Measurements from ENCODE around the gene MMP24OS.

The MMP24OS gene

DNA sequence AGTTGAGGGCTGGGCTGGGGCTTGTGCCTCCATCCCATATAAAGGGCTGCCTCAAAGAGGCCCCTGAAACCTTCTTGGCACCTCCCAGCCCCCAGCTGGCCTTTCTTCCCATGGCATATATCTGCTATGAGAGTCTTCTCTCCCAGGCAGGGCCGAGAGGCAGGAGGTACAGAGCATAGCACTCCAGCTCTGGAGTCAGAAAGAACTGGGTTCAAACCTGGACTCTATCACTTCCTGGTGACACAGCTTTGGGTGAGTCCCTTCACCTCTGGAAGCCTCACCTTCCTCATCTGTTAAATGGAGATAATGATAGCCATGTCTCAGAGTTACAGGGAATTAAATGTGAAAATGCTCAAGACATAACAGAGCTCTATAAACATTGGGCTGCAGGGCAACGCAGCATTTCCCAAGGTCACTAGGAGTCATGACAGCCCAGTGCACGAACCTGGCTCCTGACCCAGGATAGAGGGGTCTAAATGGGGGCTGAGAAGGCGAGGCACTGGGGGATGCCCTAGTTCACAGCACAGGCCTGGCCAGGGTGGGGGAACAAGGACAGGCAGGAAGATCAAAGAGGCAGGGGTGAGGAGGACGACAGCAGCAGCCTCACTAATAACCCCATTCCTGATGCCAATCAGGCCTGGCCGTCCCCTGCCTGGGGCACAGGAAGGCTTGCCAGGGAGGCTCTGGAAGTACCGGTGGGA is 12.4 kb upstream of the MMP24OS start:
- DNase-seq: no peak

GRCh38 chr20:35288325-35289060 is 10.6 kb upstream of the MMP24OS start:
- DNase-seq: no peak

- DNase-seq: no peak
Observed at GRCh38 chr20:35287509-35288324, 9.8 kb upstream of the MMP24OS start.

DNA sequence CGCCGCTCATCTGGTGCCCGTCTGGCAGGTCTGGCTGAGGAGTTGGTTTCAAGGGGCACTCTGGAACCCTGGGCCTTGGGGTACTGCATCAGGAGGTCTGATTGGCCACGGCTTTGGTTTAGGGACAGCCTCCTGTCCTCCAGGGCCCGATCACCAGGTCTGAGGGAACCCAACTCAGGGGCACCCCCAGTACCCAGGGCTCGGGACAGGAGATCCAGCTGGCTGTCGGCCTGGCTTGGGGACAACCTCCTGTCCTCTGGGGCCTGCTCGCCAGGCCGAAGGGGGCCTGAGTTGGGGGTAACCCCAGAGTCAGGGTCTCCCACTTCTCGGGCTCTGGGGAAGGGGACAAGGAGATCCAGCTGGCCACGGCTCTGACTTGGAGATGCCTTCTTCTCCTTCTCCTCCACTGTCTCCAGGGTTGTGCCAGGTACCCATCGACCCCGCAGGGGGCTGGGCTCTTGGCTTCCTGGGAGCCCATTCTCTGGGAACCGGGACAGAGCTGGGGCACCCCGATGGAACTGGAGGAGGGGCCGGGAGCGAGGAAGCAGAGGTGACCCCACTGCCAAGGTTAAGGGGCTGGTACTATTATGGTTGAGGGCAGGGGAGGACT is 9.1 kb upstream of the MMP24OS start:
- DNase-seq: no peak

DNA sequence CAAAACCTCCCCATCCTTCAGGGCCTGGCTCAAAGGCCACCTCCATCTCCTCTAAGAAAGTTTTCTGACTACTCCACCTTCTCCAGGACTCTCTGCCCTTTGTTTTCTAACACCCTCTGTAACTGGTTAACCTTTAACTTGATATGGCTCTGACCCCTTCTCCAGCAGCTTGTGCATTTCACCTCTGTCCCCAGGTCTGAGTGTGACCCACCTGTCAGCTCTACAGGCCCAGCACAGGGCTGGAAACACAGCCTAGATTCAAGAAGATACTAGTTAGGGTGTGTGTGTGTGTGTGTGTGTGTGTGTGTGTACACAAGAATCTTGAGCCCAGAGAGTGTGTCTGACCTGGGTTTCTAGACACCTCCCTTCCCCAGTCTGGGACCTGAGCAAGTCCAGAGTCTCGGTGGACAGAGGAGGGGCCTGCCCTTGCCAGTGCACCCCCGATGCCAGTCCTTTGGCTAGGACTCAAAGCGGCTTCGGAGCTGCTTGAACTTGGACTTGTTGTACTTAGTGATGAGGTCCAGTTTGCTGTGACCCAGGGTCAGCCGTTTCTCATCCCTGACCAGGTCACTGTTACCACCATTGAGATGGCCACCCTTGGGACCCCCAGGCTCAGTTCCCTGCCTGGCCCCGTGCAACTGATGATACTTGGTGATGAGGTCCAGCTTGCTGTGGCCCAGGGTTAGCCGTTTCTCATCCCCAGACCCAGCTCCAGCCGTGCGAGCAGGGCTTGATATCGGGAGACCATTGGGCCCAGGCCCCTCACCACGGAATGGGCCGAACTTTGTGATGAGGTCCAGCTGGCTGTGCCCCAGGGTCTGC is 8.4 kb upstream of the MMP24OS start:
- DNase-seq: no peak

- DNase-seq: no peak
Observed at GRCh38 chr20:35285806-35286076, 7.8 kb upstream of the MMP24OS start.

- no peak for DNase-seq
Observed at GRCh38 chr20:35284992-35285805, 7.3 kb upstream of the MMP24OS start.

GRCh38 chr20:35284267-35284991 is 6.5 kb upstream of the MMP24OS start, which contains the start of gene EIF6:
TSS of gene EIF6 (minus strand) at chr20:35284772. CDS start at chr20:35284487, 285 bp downstream.
- DNase-seq: peak; percentile 75 to 79

- peak; percentile 39 to 46 for DNase-seq
Observed at GRCh38 chr20:35283441-35284266, 5.7 kb upstream of the MMP24OS start.

DNA sequence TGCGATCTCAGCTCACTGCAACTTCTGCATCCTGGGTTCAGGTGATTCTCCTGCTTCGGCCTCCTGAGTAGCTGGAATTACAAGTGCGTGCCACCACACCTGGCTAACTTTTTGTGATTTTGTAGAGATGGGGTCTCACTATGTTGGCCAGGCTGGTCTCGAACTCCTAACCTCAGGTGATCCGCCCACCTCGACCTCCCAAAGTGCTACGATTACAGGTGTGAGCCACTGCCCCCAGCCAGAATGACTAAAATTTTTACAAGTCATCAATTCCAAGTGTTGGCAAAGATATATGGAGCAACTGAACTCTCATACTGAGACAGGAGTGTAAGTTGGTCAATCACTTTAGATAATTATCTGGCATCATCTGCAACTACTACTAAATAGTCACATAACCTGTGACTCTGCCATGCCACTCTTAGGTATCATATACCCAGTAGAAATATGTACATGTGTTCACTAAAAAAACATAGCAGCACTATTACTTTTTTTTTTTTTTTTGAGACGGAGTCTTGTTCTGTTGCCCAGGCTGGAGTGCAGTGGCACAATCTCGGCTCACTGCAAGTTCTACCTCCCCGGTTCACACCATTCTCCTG is 3.7 kb upstream of the MMP24OS start:
- no peak for DNase-seq

DNA sequence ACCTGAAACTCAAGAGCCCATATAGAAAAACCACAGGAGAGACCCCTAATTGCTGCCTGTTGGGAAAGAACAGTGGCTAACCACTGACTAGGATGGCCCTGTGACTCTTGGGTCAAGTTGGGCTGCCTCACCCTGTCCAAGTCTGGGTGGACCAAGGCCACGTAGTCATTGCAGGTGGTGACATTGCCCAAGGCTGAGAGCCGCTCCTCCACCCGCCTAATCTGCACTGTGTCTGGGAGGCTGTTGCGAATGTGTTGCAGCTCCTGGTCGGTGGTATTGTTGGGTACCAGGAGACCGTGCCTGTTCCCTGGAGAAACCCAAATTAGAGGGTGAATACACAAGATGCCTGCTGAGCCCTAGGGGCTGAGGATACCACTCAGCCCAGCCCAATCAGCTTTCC is 2.6 kb upstream of the MMP24OS start:
- DNase-seq: no peak

DNA sequence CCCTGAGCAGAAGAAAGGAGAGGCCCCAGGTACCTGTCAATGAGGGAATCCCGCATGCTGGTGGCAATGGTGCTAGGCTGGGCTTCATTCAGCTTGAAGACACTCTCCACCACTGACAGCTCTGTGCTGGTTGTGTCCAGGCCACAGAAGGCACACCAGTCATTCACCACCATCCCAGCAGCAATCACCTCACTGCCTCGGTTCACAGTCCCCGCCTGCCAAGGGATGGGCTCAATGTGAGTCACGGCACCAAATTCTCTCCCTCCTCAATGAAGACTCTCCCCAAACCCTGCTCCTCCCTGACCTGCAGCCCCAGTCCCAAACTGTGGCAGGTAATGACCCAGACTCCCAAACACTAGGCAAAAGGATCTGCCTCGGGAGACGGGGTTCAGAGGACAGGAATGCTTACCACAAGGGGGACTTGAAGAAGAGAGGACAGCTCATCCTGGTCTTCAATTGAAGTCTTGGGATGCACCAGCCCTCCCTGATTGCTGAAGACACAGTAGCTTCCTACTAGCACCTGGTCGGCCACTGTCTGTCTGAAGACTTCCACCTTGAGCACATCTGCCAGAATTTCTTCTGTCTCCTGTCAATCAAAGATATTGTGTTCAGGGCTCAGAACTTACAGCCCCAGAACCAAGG is 1.7 kb upstream of the MMP24OS start:
- DNase-seq: no peak

DNA sequence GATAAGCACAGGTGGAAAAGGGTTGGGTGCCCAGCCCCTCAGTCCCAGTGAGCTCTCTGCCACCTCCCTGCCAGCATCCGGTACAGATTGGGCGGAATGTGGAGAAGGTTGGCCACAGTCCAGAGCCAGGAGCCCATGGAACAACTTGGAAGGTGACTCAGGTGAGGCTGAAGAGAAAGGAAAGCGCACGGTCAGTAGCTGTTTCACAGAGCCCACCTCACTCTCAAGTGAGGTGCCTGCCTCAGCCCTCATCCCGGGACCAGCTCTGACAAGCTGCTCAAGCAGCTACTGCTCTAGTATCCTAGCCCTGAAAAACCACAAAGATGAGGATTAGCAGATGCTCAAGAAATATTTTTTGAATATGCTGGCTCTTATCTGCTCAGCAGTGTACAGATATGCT is 1.1 kb upstream of the MMP24OS start:
- DNase-seq: no peak

- DNase-seq: no peak
Observed at GRCh38 chr20:35277127-35277526, 795 bp downstream of the MMP24OS start.

DNA sequence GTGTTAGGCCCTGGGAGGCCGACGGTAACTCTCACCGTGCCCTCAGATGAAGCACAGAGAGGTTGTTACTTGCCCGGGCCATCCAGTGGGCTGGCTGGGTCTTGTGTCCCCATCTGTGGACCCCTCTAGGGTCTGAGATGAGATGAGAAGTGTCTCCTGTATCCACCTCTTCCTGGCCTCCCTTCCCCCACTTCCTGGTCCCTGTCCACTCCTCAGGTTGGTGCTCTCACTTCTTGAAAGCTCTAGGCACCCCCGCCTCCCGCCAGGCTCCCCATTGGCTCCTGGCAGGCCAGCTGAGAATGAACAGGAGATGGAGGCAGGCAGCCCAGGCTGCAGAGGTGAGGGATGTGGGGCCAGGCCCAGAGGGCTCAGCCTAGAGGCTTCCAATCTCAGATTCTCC is 1.5 kb downstream of the MMP24OS start:
- DNase-seq: no peak

DNA sequence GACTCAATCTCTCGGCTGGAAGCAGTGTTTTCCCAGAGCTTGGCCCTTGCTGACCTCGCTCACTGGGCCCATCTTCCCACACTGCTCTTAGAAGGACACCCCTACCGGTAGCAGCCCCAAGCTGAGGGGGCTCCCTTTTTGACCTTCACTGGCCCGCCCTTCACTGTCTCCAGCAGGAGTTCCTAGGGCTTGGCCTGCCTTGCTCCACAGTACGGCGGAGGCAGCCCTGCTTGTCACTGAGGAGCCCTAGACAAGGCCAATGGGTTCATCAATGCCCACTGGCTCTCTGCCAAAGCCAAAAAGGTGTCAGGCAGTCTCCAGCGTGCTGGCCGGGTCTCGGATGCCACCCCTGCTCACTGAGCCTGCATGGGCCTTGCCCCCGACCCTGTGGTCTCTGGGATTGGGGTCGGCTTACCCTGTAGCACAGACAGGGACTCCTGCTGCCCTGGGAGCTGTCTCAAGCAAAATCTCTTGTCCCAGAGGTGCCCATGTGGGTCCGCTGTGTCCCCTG is 2.1 kb downstream of the MMP24OS start:
- DNase-seq: no peak

DNA sequence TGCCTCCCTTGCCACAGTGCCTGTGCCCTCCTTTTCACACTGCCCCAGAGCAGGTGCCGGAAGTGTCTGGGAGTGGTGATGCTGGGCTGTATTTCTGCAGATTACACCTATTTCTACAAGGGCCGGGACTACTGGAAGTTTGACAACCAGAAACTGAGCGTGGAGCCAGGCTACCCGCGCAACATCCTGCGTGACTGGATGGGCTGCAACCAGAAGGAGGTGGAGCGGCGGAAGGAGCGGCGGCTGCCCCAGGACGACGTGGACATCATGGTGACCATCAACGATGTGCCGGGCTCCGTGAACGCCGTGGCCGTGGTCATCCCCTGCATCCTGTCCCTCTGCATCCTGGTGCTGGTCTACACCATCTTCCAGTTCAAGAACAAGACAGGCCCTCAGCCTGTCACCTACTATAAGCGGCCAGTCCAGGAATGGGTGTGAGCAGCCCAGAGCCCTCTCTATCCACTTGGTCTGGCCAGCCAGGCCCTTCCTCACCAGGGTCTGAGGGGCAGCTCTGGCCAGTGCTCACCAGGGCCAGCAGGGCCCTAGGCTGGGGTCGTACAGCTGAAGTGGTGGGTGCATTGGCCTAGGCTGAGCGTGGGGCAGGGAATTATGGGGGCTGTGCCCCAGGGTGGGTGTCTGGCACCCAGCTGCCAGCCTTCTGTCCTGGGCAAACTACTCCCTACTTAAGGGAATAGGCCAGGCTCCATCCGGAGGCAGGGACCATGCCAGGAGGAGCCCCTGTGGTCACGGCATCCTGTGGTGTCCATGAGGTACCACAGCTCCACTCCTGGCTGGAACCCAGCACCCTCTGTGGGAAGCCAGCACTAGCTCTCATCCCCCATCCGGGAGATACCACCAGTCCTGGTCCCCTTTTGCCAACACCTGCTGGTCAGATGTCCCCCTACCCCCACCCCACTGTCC is 3.5 kb downstream of the MMP24OS start:
- DNase-seq: no peak

Measured in inflammatory macrophage (primary cell).